COLO668 (cell line): ENCODE data around the gene ING1.
A peak's percentile ranks its signal among the peaks of the same experiment; 100 is the strongest.
"Not testable (repeated sequence)": the region's sequence is repeated elsewhere in the genome, so short reads cannot be mapped to it uniquely, and the experiment has no call there.

ENCODE experiments used
- DNase-seq: peaks from one replicate; lab custom pipeline; 2025; ENCODE audit not compliant: unreplicated experiment; lab: John Stamatoyannopoulos, UW

Gene ING1

GRCh38 chr13:110690516-110690915 is 23.0 kb upstream of the ING1 start:
- DNase-seq, result no peak

DNA sequence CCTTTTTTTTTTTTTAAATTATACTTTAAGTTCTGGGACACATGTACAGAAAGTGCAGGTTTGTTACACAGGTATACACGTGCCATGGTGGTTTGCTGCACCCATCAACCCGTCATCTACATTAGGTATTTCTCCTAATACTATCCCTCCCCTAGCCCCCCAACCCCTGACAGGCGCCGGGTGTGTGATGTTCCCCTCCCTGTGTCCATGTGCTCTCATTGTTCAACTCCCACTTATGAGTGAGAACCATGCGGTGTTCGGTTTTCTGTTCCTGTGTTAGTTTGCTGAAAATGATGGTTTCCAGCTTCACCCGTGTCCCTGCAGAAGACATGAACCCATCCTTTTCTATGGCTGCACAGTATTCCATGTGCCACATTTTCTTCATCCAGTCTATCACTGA is 17.7 kb upstream of the ING1 start:
- DNase-seq, result not testable (repeated sequence)

GRCh38 chr13:110696776-110697175 is 16.7 kb upstream of the ING1 start:
- no peak for DNase-seq

DNA sequence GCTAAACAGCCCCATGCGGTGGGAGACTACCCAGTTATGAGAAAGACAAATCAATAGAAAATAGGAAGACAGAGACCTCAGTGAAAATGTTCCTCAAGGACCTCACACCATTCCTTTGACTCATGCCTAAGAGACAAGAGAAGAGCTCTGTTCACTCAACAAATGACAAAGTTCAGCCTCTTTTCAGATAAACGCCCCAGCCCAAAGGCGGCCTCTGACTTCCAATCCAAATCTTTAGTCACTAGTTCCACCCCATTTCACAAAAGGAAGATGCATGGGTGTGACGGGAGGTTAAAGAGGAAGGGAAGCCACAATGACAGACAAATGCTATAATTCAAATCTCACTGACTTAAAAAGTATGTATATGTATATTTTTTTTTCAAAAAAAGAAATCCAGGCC is 15.7 kb upstream of the ING1 start:
- no peak for DNase-seq

- no peak for DNase-seq
Observed at GRCh38 chr13:110698689-110699088, 14.8 kb upstream of the ING1 start.

GRCh38 chr13:110699148-110700145 is 14.1 kb upstream of the ING1 start:
- no peak for DNase-seq

- no peak for DNase-seq
Observed at GRCh38 chr13:110700186-110700585, 13.3 kb upstream of the ING1 start.

DNA sequence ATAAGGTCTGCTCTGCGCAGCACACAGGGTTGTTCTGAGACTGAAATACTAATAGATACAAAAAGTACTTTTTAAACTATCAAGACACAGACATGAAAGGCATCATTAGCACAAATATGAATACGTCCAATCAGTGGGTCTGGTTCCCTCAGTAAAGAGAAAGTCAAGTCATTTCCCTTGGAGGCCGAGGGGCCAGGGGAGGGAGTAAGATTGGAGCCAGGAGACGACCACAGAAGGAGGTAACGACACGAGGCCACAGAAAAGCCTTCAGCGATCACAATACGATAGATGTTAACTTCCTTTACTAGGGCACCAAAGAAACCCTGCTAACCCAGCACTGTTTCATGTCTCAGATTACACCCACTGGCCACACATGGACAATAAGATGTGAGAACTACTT is 12.9 kb upstream of the ING1 start:
- DNase-seq, result no peak

- not testable (repeated sequence) for DNase-seq
Observed at GRCh38 chr13:110701061-110701460, 12.4 kb upstream of the ING1 start.

DNA sequence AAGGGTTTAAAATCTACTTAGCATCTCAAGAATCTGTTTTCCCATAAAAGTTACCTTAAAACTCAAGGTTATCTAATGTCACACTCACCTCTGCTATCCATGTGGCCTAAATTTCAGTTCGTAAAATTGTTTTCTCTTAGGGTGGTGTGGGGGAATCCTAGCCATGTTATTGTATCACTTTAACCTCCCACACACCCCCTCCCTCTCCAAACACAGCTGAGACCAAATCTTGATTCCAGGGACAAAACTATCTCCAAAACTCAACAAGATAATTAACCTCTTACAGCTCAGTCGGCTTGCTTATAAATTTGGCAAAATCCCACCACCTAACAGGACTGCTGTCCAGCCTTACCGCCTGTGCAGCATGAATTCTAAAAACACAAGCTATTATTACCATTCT is 11.4 kb upstream of the ING1 start:
- no peak for DNase-seq

DNA sequence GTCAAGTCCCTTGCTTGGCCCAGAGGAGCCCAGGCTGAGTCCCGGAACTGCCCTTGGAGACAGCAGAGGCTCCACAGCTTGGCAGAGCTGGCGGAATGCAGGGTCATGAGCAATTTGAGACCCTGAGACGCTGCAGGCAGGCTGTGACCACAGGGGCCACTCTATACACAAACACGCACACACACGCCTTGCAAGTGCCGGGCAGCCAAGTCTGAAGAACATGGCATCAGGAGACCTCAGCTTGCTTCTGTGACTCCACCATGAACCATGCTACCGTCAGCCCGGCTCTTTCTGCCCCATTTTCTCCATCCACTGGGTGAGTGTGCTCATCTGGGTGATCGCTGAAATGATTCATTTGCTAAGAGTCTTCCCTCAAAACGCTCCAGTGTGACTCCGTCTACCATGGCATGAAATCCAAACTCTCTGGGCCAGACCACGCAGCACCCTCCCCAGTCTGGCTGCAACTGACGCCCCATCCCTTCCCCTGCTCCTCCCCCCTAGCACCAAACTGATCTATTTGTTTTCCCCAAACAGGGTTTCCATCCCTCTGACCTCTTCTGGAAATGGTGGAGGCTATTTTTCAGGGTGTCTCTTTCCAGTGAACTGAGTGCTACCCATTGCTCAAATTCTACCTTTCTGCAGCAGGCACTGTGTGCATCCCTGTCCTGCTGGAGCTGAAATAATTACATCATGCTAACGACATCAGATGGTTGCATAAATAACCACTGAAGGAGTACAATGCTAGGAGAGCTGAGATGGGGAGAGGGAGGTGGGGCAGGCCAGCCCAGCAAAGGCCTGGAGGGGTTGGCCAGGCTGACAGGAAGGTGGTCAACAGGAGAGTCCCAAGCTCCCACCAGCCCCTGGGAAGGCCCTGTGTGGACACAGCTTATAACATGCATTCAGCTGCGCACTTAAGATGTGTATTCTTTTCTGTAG is 10.6 kb upstream of the ING1 start:
- DNase-seq, result no peak

- no peak for DNase-seq
Observed at GRCh38 chr13:110705356-110705825, 8.1 kb upstream of the ING1 start.

DNA sequence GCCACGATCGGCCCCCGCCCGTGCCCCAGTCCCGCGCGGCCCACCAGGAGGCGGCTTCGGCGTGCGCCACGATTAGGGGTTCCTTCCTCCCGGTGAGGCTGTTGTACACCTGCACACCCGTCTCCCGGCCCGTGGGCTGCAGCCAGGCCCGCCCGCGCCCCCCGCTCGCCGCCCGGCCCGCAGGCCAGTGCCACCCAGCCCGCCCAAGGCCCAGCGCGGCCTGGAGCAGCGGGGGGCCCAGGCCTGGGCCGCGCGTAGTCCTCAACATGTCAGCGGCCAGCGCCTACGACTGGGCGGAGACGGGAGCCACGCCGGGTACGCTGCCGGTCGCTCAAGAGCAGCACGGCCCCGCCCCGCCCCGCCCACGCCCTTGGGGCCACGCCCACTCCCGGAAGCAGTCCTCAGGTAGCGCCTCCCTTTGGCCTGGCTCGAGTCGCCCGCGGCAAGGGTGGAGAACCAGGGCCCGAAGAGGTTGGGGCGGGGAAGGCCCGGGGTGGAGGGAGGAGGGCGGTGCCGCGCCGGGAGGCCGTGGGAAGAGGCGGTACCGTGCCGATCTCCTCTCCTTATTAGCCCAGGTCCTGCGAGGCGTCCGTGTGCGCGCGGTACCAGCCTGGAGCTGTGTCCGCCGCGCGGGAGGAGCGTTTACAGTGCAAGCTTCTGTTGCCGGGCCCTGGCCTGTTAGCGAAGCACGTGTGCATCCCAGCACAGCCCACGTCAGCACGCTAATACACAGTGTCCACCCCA is 7.5 kb upstream of the ING1 start, which contains the start of gene CARS2:
TSS of gene CARS2 (minus strand) at position 291 of the 744 bp plus-strand sequence. CDS start at position 268, 23 bp downstream.
- peak; percentile 100 for DNase-seq

DNA sequence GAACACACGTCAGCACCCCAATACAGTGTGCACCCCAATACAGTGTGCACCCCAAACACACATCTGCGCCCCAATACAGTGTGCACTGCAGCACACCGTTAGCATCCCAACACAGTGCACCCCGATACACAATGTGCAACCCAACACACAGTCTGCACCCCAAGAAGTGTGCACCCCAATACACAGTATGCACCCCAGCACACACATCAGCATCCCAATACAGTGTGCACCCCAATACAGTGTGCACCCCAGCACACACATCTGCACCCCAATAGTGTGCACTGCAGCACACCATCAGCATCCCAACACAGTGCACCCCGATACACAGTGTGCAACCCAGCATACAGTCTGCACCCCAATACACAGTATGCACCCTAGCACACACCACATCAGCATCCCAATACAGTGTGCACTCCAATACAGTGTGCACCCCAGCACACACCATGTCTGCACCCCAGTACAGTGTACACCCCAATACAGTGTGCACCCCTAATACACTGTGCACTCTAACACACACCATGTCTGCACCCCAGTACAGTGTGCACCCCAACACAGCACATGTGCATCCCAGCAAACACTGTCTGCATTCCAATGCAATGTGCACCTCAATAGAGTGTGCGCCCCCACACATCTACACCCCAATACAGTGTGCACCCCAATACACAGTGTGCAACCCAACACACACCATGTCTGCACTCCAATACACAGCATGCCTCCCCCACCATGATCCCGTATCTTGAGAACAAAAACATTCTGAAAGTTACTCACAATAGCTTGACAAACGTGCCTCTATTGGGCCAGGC is 6.7 kb upstream of the ING1 start:
- no peak for DNase-seq

DNA sequence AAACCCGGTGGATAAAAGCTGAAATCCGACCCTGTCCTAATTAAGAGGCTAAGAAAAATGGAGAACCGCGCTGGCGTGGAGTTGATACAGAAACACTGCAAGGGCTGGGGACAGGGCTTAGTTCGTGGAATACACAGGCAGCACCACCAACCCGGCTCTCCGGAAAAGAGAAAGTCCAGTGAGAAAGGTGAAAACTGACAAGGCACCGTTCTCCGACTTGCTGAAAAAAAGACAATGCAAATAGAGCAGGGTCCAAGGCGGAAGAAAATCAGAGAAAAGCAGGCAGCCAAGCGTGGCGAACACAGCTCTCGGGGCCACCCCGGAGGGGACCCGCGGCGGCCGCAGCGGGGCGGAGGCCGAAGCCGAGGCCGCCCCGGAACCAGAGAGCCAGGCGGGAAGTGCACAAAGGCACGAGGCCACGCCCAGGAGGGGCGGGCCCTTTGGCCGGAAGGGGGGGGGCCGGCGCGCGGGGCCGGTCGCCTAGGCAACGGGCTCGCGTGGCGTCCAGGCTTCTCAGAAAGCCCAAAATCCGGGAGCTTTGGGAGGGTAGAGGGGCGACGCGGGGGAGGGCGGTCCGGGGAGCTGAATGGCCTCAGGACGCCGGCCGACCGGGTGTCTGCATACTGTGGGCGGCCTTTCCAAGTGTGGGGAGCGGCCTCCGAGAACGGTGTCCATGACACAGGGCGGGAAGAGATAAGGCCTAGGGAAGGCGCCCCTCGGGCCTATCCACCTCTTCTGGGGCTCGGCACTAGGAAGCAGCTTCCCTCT is 1.2 kb upstream of the ING1 start:
- DNase-seq, result peak; percentile 100

GRCh38 chr13:110712849-110713641 is 455 bp upstream of the ING1 start:
- DNase-seq, result peak; percentile 100

DNA sequence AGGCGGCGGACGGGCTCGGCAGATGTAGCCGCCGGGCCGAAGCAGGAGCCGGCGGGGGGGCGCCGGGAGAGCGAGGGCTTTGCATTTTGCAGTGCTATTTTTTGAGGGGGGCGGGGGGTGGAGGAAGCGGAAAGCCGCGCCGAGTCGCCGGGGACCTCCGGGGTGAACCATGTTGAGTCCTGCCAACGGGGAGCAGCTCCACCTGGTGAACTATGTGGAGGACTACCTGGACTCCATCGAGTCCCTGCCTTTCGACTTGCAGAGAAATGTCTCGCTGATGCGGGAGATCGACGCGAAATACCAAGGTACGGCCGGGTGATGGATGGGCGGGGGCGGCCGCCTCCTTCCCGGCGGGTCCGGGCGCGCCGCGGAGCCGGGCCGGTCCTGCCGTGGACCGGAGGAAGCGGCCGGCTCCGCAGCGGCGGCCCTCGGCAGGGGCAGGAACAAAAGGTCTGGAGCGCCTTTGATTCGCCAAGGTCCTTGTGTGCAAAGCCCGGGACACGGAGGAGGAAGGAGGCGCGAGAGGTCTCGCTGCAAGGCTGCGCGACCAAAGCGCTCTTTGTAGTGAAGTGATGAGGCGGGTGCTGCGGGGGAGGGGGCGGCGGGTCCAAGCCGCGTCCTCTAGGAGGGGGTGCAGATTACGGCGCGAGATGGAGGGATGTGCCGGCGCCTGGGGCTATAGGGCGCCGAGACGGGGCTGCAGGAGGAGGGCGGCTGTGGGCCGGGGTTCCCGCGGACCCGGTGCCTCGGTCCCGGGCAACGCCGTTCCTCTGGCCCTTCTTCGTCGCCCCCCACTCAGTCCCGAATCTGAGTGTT is 689 bp downstream of the ING1 start:
- DNase-seq, result peak; percentile 80
